ENCODE data around the gene KCNJ4.

The KCNJ4 gene

DNA sequence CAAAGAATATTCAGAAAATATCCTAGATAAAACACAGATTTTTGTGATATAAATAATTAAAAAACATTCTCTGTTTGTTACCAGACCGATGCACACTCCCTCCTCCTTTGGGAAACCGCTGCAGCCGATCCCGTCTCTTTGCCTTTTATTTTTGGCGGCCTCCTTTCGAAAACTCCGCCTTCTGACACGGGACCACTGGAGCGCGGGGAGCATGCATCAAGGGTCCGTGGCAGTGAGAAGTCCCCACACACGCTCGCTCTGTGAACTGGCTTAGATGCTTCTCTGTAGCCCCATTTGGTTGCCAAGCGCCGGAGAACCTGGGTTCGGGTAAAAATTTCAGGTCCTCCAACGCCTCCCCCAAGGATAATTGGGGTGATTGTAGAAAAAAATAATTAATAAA lies 34.1 kb upstream of the KCNJ4 start:
- Histone ChIP-seq H3K79me2 (ENCODE audit: low read length) (peaks cover 70% of the 10 kb centered on the region), H3K4me2 (ENCODE audit: low read depth, low read length) (no peak overlapping the region), H3K4me3 (ENCODE audit: low read length) (no peak overlapping the region), H3F3A (ENCODE audit: insufficient read depth, low read length) (peaks cover 22% of the 10 kb centered on the region), H3K4me1 (ENCODE audit: low read length) (peaks cover 12% of the 10 kb centered on the region; the same call in 1 of the 2 replicates), H3K27me3 (replicated peaks; ENCODE audit: insufficient read depth, low read length) (no peaks in the 10 kb centered on the region), H3K9ac (ENCODE audit: low read length) (no peak overlapping the region), H3K36me3 (replicated peaks; ENCODE audit: insufficient read depth, low read length) (peaks cover 51% of the 10 kb centered on the region), H4K20me1 (ENCODE audit: insufficient read depth, low read length) (peaks cover 12% of the 10 kb centered on the region; the same call in 1 of the 2 replicates), H3K9me2 (replicated peaks; ENCODE audit: insufficient read depth, low read length) (no peaks in the 10 kb centered on the region), H3K9me3 (replicated peaks; ENCODE audit: insufficient read depth, low read length) (no peaks in the 10 kb centered on the region), H2AFZ (ENCODE audit: low read length) (no peak overlapping the region), H3K27ac (ENCODE audit: low read length) (no peak overlapping the region)
- TF ChIP-seq EZH2 (optimal IDR thresholded peaks at IDR 0.05; ENCODE audit: low read depth, low read length) (no peak), EZH2phosphoT487 (IDR thresholded peaks at IDR 0.05; ENCODE audit: low read length) (no peak)
- TF ChIP-seq, protein P1, sequence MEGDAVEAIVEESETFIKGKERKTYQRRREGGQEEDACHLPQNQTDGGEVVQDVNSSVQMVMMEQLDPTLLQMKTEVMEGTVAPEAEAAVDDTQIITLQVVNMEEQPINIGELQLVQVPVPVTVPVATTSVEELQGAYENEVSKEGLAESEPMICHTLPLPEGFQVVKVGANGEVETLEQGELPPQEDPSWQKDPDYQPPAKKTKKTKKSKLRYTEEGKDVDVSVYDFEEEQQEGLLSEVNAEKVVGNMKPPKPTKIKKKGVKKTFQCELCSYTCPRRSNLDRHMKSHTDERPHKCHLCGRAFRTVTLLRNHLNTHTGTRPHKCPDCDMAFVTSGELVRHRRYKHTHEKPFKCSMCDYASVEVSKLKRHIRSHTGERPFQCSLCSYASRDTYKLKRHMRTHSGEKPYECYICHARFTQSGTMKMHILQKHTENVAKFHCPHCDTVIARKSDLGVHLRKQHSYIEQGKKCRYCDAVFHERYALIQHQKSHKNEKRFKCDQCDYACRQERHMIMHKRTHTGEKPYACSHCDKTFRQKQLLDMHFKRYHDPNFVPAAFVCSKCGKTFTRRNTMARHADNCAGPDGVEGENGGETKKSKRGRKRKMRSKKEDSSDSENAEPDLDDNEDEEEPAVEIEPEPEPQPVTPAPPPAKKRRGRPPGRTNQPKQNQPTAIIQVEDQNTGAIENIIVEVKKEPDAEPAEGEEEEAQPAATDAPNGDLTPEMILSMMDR (IDR thresholded peaks at IDR 0.05; ENCODE audit: low read length) = no peak
- DNase-seq = no peak

DNA sequence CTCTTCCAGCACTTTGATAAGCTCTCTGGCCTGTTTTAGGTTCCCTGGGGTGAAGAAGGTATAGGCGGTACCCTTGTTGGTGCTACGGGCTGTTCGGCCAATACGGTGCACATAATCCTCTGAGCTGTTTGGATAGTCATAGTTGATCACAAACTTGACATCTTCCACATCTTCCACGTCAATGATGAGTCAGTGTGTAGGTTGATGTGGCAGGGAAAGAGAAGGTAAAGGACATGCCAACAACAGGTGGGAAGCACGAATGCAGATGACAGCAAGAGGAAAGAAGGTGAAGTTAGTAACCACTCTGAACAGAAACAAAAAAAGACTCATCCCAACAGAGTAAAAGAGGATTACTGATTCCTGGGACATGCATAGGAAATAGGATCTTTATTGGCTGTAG lies 32.9 kb upstream of the KCNJ4 start:
- no peak overlapping the region for H3K27ac ChIP-seq (ENCODE audit: low read length)

DNA sequence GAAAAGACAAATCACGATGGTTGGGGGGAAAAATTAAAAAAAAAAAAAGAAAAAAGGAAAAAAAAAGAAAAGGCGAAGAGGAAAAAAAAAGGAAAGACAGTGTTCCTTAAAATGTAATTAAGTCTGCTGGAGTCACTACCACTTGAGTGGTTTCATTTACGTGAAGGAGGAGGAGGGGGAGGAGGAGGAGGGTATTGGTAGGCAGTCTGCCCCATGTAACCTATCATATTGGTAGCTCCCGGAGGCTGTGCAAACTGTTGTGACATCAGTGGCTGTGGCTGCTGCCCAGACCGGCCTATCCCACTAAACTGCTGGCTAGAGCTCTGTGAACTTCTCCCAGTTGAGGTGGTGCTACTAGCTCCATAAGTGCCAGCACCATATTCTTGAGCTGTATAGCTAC lies 30.8 kb upstream of the KCNJ4 start:
- peaks cover 49% of the 10 kb centered on the region for H3F3A ChIP-seq (ENCODE audit: insufficient read depth, low read length)

More for the DNA sequence above, 32.9 kb upstream of the KCNJ4 start:
- Histone ChIP-seq H3K27me3 (replicated peaks; ENCODE audit: insufficient read depth, low read length) (no peaks in the 10 kb centered on the region), H2AFZ (ENCODE audit: low read length) (no peak overlapping the region), H3F3A (ENCODE audit: insufficient read depth, low read length) (peaks cover 33% of the 10 kb centered on the region), H4K20me1 (ENCODE audit: insufficient read depth, low read length) (peaks cover 5% of the 10 kb centered on the region; the same call in 1 of the 2 replicates), H3K9me2 (replicated peaks; ENCODE audit: insufficient read depth, low read length) (no peaks in the 10 kb centered on the region), H3K4me2 (ENCODE audit: low read depth, low read length) (no peak overlapping the region), H3K4me1 (ENCODE audit: low read length) (peaks cover 16% of the 10 kb centered on the region), H3K36me3 (replicated peaks; ENCODE audit: insufficient read depth, low read length) (peaks cover 47% of the 10 kb centered on the region), H3K9me3 (replicated peaks; ENCODE audit: insufficient read depth, low read length) (no peaks in the 10 kb centered on the region), H3K4me3 (ENCODE audit: low read length) (no peak overlapping the region), H3K9ac (ENCODE audit: low read length) (no peak overlapping the region), H3K79me2 (ENCODE audit: low read length) (peaks cover 58% of the 10 kb centered on the region)
- no peak for DNase-seq
- TF ChIP-seq EZH2 (optimal IDR thresholded peaks at IDR 0.05; ENCODE audit: low read depth, low read length) (no peak), EZH2phosphoT487 (IDR thresholded peaks at IDR 0.05; ENCODE audit: low read length) (no peak)
- TF ChIP-seq, protein P1 (IDR thresholded peaks at IDR 0.05; ENCODE audit: low read length) = no peak

DNA sequence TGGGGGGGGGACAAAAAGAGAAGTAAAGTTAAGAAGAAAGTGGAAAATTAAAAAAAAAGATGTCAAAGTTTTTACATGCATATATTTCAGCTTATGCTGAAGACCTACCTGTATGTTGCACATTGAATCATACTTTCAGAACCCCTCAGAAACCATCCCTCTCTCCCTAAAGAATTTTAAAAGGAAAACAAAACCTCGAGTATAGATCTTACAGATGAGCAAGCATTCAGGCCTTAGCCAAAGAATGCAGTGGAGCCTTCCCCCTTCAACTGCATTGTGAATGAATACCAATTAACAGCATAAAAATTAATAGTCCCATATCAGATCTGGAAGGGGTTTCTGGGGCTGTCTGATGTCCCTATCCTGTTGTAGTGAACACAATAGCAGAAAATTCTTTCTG lies 29.2 kb upstream of the KCNJ4 start:
- Histone ChIP-seq H3K9me2 (replicated peaks; ENCODE audit: insufficient read depth, low read length) (no peaks in the 10 kb centered on the region), H3K9me3 (replicated peaks; ENCODE audit: insufficient read depth, low read length) (no peaks in the 10 kb centered on the region), H3K27ac (ENCODE audit: low read length) (no peak overlapping the region), H3K9ac (ENCODE audit: low read length) (no peak overlapping the region), H3K4me3 (ENCODE audit: low read length) (no peak overlapping the region), H4K20me1 (ENCODE audit: insufficient read depth, low read length) (peaks cover under 1% of the 10 kb centered on the region; the same call in 1 of the 2 replicates), H3K79me2 (ENCODE audit: low read length) (peaks cover 26% of the 10 kb centered on the region), H3K4me1 (ENCODE audit: low read length) (peaks cover 13% of the 10 kb centered on the region), H3K36me3 (replicated peaks; ENCODE audit: insufficient read depth, low read length) (peaks cover 30% of the 10 kb centered on the region), H3F3A (ENCODE audit: insufficient read depth, low read length) (peaks cover 51% of the 10 kb centered on the region), H3K27me3 (replicated peaks; ENCODE audit: insufficient read depth, low read length) (no peaks in the 10 kb centered on the region), H3K4me2 (ENCODE audit: low read depth, low read length) (no peak overlapping the region), H2AFZ (ENCODE audit: low read length) (no peak overlapping the region)
- no peak for TF ChIP-seq EZH2phosphoT487 (IDR thresholded peaks at IDR 0.05; ENCODE audit: low read length)
- TF ChIP-seq, protein P1 (IDR thresholded peaks at IDR 0.05; ENCODE audit: low read length) = no peak
- no peak for TF ChIP-seq EZH2 (optimal IDR thresholded peaks at IDR 0.05; ENCODE audit: low read depth, low read length)
- DNase-seq = no peak

More for the DNA sequence above, 30.8 kb upstream of the KCNJ4 start:
- Histone ChIP-seq H3K4me3 (ENCODE audit: low read length) (no peak overlapping the region), H3K27ac (ENCODE audit: low read length) (no peak overlapping the region), H3K4me1 (ENCODE audit: low read length) (peaks cover 13% of the 10 kb centered on the region), H3K79me2 (ENCODE audit: low read length) (peaks cover 40% of the 10 kb centered on the region), H3K9me3 (replicated peaks; ENCODE audit: insufficient read depth, low read length) (no peaks in the 10 kb centered on the region), H4K20me1 (ENCODE audit: insufficient read depth, low read length) (peaks cover 5% of the 10 kb centered on the region; the same call in 1 of the 2 replicates), H3K9me2 (replicated peaks; ENCODE audit: insufficient read depth, low read length) (no peaks in the 10 kb centered on the region), H2AFZ (ENCODE audit: low read length) (no peak overlapping the region), H3K36me3 (replicated peaks; ENCODE audit: insufficient read depth, low read length) (peaks cover 36% of the 10 kb centered on the region), H3K27me3 (replicated peaks; ENCODE audit: insufficient read depth, low read length) (no peaks in the 10 kb centered on the region), H3K4me2 (ENCODE audit: low read depth, low read length) (no peak overlapping the region), H3K9ac (ENCODE audit: low read length) (no peak overlapping the region)
- DNase-seq = no peak
- no peak for TF ChIP-seq EZH2 (optimal IDR thresholded peaks at IDR 0.05; ENCODE audit: low read depth, low read length)

Data from MM.1S (cell line).